ENCODE measurements around the gene GFOD2.

The GFOD2 gene

GRCh38 chr16:67668495-67669157 lies 50.5 kb downstream of the GFOD2 start:
- no peak overlapping the region for H3K27ac ChIP-seq (ENCODE audit: extremely low read depth, low read depth, low read length)
- H3K4me1 ChIP-seq (ENCODE audit: control insufficient read depth, insufficient read depth, low read length) = 0 out of 2 replicates have a peak, but pooled peaks cover 3% of the 10 kb centered on the region
- H3K36me3 ChIP-seq (ENCODE audit: control insufficient read depth in 2 of 2, insufficient read depth in 1 of 2, low read length in 2 of 2) = peaks cover 0 to 18% of the 10 kb centered on the region in 2 experiments; a peak in 1 of 3 replicates
- CTCF ChIA-PET = interaction anchor here (0.6 to 3.0 kb wide), 9 partner anchors 11 to 273 kb away, joined by 3 to 19 read pairs (median 3); partner anchors contain the start of gene GFOD2
- no peaks in the 10 kb centered on the region for H3K9me3 ChIP-seq (ENCODE audit: control insufficient read depth, insufficient read depth, low read depth, low read length)
- no peak for TF ChIP-seq ZNF837 (tag by site-specific recombination; IDR thresholded peaks at IDR 0.05)
- no peak for TF ChIP-seq ZSCAN23 (tag by site-specific recombination; IDR thresholded peaks at IDR 0.05)
- no peak for TF ChIP-seq ZNF140 (tag by site-specific recombination; IDR thresholded peaks at IDR 0.05)
- TF ChIP-seq MYNN (tag by site-specific recombination; IDR thresholded peaks at IDR 0.05; ENCODE audit: borderline replicate concordance) = no peak
- TF ChIP-seq WT1 (tag by site-specific recombination; IDR thresholded peaks at IDR 0.05) = no peak
- TF ChIP-seq ZNF16 (tag by site-specific recombination; IDR thresholded peaks at IDR 0.05; ENCODE audit: low read depth) = no peak
- POLR2A ChIA-PET = no interaction called here
- no peak overlapping the region for H3K4me3 ChIP-seq (ENCODE audit: low read depth, low read length)

DNA sequence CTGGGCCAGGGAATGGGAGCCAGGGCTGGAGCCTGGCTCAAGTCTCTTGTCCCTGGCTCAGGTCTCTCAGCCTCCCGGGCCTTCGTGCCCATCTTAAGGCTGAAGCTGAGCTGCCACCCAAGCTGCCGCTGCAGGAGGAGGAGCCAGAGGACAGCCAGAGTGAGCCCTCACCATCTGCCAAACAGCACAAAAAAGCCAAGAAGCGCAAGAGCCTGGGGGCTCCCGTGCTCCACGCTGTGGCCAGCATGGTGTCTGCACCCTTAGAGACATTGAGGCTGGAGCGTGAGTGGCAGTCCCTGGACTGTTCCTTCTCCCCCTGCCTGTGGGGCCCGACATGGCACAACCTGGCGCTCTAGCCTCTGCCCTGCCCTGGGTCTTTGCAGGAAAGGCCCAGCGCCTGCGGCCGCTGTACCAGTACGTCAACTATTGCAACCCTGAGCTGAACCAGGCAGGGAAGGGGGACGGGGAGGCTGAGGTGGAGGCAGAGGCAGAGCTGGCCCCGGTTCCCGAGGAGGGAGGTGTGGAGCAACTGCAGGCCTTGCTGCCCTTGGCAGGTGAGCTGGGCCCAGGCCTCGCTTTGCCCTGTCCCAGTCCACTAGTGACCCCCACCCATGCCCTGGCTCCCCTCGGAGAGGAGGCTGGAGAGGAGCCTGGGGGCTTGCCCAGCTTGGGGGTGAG lies 51.2 kb downstream of the GFOD2 start:
- Histone ChIP-seq H3K36me3 (ENCODE audit: control insufficient read depth in 2 of 2, insufficient read depth in 1 of 2, low read length in 2 of 2) (peaks cover 0 to 25% of the 10 kb centered on the region in 2 experiments; a peak in 1 of 3 replicates), H3K9me3 (ENCODE audit: control insufficient read depth, insufficient read depth, low read depth, low read length) (no peaks in the 10 kb centered on the region), H3K4me1 (ENCODE audit: control insufficient read depth, insufficient read depth, low read length) (no peaks in the 10 kb centered on the region), H3K4me3 (ENCODE audit: low read depth, low read length) (no peak overlapping the region), H3K27ac (ENCODE audit: extremely low read depth, low read depth, low read length) (no peak overlapping the region)
- ChIA-PET CTCF (interaction anchor here (0.6 to 3.0 kb wide), 9 partner anchors 12 to 274 kb away, joined by 3 to 19 read pairs (median 4); partner anchors contain the start of gene CTCF), POLR2A (no interaction called here)
- TF ChIP-seq FEZF1 (tag by site-specific recombination; IDR thresholded peaks at IDR 0.05) (no peak), ZBTB20 (tag by site-specific recombination; IDR thresholded peaks at IDR 0.05) (peak; percentile 44; the same call in 1 of the 2 replicates), ZNF561 (tag by site-specific recombination; IDR thresholded peaks at IDR 0.05; ENCODE audit: borderline replicate concordance) (no peak), ZNF692 (tag by site-specific recombination; IDR thresholded peaks at IDR 0.05) (peak; percentile 98), SP3 (tag by site-specific recombination; IDR thresholded peaks at IDR 0.05) (no peak), ZNF654 (tag by site-specific recombination; IDR thresholded peaks at IDR 0.05; ENCODE audit: low read depth) (peak; percentile 17; the same call in 1 of the 2 replicates), ZNF423 (tag by site-specific recombination; IDR thresholded peaks at IDR 0.05) (no peak), ZNF37A (tag by site-specific recombination; IDR thresholded peaks at IDR 0.05) (no peak), YY1 (tag by site-specific recombination; IDR thresholded peaks at IDR 0.05) (no peak), HIC1 (tag by site-specific recombination; IDR thresholded peaks at IDR 0.05) (no peak), ZNF514 (tag by site-specific recombination; IDR thresholded peaks at IDR 0.05) (no peak), HOXA7 (CRISPR knock-in tag; IDR thresholded peaks at IDR 0.05; ENCODE audit: borderline replicate concordance) (no peak), ZNF580 (tag by site-specific recombination; IDR thresholded peaks at IDR 0.05) (no peak), BCL11B (tag by site-specific recombination; IDR thresholded peaks at IDR 0.05; ENCODE audit: low read depth) (no peak), KLF7 (tag by site-specific recombination; IDR thresholded peaks at IDR 0.05; ENCODE audit: borderline replicate concordance) (no peak), KLF16 (tag by site-specific recombination; IDR thresholded peaks at IDR 0.05) (no peak), ZSCAN16 (tag by site-specific recombination; IDR thresholded peaks at IDR 0.05) (no peak), ZNF560 (tag by site-specific recombination; IDR thresholded peaks at IDR 0.05; ENCODE audit: borderline replicate concordance) (no peak), PATZ1 (tag by site-specific recombination; IDR thresholded peaks at IDR 0.05) (0 out of 2 replicates have a peak, but pooled peaks have one; percentile 14), SP2 (tag by site-specific recombination; IDR thresholded peaks at IDR 0.05) (no peak), ZNF354C (tag by site-specific recombination; IDR thresholded peaks at IDR 0.05; ENCODE audit: borderline replicate concordance, low read depth) (no peak)
- TF ChIP-seq, protein P1, sequence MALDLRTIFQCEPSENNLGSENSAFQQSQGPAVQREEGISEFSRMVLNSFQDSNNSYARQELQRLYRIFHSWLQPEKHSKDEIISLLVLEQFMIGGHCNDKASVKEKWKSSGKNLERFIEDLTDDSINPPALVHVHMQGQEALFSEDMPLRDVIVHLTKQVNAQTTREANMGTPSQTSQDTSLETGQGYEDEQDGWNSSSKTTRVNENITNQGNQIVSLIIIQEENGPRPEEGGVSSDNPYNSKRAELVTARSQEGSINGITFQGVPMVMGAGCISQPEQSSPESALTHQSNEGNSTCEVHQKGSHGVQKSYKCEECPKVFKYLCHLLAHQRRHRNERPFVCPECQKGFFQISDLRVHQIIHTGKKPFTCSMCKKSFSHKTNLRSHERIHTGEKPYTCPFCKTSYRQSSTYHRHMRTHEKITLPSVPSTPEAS (tag by site-specific recombination; IDR thresholded peaks at IDR 0.05) = no peak

Data from HEK293 (cell line).